Activated CD8-positive, alpha-beta memory T cell treated with anti-CD3 and anti-CD28 coated beads, Interleukin-2, amount 50 U/mL, for 1 hour (primary cell): ENCODE results near the gene TMCO2.
"Not testable (repeated sequence)": the region's sequence is repeated elsewhere in the genome, so short reads cannot be mapped to it uniquely, and the experiment has no call there.

Experiments
- DNase-seq: peaks from one replicate; pipeline ENCODE4 v3.0.0-alpha.2; 2020; ENCODE audit errors: extremely low read depth

The TMCO2 gene

GRCh38 chr1:40247655-40248054, at the start of gene TMCO2:
TSS of gene TMCO2 (plus strand) at chr1:40247937. CDS start at chr1:40247994, 57 bp downstream.
- no peak for DNase-seq

GRCh38 chr1:40199126-40199525, 48.6 kb upstream of the TMCO2 start:
- DNase-seq, result no peak

- DNase-seq, result no peak
Observed at GRCh38 chr1:40204856-40205255, 42.9 kb upstream of the TMCO2 start.

DNA sequence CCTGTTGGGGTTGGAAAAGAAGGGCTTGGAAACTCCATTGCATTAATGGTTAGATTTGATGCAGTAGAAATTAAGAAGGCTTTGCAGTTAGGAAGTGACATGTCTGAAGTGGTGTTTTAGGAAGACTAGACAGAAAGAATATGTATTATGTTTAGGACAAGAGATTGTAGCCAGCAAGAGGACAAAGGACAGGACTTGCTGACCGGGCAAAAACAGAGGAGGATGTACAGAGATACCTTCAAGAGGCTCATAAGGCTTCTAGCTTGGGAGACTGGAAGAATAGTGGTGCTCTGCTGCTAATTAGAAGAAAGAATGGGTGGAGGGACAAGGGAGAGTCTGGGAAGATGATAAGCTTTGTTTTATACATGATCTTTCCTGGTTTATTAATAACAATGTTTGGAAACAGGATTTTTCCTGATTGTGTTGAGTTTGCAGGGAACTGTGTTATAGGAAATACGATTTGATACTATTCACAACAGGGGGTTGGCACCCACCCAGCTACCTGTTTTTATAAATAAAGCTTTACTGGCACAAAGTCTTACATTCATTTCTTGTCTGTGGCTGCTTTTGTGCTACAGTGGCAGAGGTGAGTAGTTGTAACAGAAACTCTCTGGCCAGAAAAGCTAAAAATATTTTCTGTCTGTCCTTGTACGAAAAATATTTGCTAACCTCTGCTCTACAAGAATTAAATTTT, 37.1 kb upstream of the TMCO2 start:
- DNase-seq, result no peak

DNA sequence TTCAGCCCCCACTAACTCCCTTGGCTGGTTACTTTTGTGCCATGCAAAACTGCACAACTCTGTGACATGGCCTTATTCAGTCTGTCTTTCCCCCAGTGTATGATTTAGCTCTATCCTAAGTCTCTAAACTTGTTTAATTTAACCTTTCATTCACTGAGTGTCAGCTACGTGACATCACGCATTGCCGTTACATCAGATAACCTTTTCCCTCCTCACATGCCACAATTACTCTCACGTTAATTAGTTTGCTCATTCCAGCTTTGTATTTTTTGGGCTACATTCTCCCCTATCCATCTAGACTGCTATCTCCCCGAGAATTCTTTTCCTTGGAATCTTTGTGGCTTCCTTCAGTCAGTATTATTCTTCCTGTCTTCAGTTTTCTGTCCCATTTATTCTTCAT, 29.4 kb upstream of the TMCO2 start:
- no peak for DNase-seq

DNA sequence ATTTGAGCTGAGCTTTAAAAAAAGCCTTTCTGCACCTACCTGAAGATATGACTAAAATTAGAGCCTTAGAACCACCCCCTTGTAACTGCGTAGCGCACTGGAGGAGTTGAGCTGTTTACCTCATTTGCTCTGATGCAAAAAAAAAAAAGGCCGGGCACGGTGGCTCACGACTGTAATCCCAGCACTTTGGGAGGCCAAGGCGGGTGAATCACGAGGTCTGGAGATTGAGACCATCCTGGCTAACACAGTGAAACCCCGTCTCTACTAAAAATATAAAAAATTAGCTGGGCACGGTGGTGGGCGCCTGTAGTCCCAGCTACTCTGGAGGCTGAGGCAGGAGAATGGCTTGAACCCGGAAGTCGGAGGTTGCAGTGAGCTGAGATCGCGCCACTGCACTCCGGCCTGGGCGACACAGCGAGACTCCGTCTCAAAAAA, 26.2 kb upstream of the TMCO2 start:
- not testable (repeated sequence) for DNase-seq

DNA sequence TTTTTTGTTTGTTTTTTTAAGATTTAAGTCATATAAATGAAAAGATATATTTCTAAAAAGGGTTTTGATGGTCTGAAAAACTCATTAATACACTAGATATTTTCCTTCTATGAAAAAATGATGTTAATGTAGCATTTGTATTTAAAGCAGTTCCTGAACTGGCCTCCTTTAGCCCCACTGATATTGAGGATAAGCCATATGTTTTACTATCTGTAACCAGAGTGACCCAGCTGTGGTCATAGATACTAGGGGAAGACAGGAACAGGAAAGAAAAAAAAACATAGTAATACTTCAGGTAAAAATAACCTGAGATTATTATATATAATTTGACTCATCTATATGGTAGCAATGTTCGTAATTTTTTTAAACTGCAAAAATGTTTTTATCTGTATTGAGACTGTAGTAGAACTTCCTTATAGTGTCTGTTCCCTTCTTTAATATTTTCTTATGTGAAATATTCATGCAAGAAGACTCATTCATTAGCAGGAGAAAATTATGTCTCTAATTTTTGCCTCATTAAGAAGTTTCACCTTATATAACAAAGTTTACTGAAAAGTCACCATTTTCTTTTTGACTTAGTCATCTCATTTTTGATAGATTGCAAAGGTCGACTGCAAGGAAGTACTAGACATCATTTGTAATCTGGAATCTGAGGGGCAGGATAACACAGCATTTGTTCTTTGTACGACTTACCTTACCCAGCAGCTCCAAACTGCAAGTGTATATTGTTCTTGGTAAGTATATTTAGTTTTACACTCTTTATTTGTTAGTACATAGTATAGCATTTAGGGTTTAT, 25.6 kb upstream of the TMCO2 start:
- no peak for DNase-seq

- no peak for DNase-seq
Observed at GRCh38 chr1:40224040-40224439, 23.7 kb upstream of the TMCO2 start.

GRCh38 chr1:40226192-40226591, 21.5 kb upstream of the TMCO2 start:
- no peak for DNase-seq

DNA sequence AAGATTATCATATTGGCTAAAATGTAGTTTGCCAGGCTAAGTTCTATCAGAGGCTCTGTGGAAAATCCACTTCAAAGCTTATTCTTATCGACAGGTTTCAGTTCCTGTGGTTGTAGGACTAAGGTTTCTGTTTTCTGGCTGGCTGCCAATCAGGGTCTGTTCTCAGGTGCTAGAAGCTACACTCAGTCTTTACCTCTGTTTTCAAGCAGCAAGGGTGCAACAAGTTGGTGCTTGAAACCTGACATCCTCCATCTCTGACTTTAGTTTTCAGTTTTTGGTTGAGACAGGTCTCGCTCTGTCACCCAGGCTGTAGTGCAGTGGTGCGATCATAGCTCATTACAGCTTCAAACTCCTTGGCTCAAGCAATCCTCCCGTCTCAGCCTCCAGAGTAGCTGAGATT, 15.3 kb upstream of the TMCO2 start:
- no peak for DNase-seq

DNA sequence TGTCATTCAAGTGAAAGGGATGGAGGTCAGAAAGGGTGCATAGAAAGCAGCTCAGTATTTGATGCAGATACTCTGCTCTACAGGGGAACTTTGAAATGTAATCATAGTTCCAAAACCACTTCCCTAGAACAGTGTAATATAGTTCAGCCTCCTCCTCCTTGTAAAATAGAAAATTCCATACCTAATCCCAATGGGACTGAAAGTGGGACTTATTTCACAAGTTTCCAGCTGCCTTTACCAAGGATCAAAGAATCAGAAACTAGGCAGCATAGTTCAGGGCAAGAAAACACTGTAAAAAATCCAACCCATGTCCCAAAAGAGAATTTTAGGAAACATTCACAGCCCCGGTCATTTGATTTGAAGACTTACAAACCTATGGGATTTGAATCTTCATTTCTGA, 8.1 kb upstream of the TMCO2 start:
- no peak for DNase-seq

- no peak for DNase-seq
Observed at GRCh38 chr1:40240390-40240789, 7.3 kb upstream of the TMCO2 start.

DNA sequence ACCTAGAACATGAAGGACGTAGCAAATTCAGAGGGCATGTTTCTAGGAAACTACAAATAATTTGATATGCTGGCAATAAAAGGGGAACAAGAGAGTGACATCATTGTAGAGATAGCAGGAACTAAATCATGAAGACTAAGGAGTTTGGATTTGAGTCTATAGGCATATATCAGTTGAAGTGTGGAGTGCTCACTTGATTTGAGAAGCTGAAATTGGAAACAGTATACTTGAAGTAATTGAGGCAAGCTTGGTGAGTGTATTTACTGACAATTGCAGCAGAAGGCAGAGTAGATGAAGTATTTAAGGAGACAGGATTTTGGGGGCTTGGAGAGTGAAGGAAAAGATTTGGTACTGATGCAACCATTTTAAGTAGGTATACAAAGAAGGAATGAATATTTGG, 6.4 kb upstream of the TMCO2 start:
- no peak for DNase-seq

GRCh38 chr1:40243351-40243750, 4.4 kb upstream of the TMCO2 start:
- DNase-seq, result no peak

DNA sequence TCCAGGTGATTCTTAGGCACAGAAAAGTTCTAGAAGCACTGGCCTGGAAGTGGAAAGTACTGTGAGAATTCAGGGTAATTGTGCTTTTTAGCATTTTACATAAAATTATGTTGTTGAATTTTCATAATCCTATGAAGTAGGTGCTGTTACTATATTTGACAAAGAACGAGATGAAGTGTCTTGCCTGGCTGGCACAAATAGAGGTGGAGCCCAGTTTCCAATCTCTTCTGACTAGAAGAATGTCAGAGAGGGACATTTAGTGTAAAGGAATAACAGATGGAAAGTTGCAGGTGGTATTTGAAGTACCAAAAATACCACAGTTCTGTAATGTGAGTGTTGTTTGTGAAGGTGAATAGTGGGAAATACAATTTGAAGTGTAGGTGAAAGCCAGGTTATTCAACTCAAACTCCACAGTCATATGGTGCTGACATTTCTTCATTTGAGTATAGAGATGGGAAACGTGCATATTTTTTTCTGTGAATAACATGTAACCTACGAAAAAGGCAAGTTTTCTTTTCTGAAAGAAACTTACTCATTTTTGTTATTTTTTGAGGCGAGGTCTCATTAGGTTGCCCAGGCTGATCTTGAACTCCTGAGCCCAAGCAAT, 3.5 kb upstream of the TMCO2 start:
- DNase-seq, result no peak

DNA sequence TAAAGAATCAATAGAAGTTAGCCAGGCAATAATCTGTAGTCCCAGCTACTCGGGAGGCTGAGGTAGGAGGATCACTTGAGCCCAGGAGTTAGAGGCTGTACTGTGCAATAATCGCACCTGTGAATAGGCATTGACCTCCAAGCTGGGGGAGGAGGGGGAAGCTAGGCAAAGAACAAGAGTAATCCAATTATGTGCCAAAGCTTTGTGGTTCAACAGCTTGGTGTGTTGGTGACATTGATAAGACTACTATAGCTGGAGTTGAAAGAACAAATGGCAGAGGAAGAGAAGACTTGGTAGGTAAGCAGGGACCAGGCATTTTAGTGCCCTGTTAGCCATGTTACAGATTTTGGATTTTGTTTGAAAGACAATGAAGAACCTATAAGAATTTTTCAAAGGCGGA, 2.1 kb upstream of the TMCO2 start:
- DNase-seq, result no peak

DNA sequence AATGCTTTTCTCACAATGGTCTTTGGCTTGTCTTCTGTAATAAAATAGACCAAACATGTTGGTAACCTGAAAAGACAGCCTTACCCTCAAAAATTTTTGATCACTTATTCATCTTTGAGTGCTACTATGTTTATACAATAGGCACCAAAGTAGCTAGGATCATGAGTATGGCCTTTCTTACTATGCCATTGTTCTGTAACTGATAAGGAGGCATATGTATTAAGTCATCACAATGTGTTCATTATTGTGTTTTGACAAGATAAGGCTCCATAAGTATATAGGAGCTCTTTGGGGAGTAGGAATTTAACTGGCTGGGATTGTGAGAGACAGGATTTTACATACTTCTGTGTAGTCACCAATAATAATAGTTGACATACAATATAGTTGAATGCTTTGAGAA, 675 bp downstream of the TMCO2 start:
- DNase-seq, result no peak

DNA sequence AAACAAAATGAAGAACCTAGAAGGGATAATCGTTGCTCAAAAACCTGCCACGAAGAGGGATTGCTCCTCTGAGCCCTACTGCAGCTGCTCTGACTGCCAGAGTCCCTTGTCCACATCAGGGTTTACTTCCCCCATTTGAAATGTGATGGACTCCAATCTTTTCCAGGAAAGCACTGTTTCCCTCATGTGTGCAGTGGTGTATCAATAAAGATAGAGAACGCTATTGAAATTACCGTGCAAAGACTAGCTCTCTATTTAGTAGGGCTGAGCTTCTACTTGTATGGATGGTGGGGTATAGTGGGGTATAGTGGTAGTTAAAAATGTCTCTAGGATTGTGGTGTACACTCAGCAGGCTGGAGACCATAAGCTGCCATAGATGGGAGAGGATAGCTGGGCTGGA, 3.7 kb downstream of the TMCO2 start:
- no peak for DNase-seq

- DNase-seq, result no peak
Observed at GRCh38 chr1:40252601-40253000, 4.9 kb downstream of the TMCO2 start.

DNA sequence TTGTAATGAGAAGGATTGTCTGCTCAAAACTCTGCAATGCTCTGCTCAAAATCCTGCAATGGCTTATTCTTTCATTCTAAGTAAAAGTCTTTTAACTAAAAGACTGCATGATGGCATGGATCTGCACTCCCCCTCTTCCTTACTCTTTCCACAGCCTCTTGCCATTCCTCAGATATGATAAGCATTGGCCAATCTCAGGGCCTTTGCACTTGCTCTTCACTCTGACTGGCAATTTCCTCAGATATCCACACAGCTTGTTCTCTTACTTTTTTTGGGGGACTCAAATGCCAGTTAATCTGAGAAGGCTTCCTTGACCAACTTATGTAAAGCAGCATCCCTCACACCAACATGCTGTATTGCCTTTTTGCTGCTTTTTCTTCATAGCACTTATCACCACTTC, 7.5 kb downstream of the TMCO2 start:
- DNase-seq, result no peak

GRCh38 chr1:40256401-40257084, 8.8 kb downstream of the TMCO2 start:
- no peak for DNase-seq

DNA sequence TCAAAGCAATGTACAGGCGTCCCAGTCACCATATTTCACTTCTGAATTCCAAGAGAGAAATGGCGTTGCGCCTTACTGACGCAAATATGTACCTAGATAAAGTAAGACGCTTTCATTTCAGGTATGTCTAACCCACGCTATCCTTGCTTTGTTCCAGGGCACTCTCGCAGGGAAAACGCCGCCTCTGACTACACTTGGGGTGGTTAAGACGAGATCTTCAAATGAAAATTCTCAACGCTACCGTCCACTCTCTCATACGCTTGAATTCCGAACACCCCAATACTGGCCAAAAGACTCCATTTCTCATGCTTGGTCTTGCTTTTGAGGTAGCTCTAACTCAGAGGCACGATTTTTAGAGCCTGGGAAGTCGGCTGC, 9.6 kb downstream of the TMCO2 start:
- peak; percentile 12 for DNase-seq
